Activated CD4-positive, alpha-beta T cell treated with anti-CD3 and anti-CD28 coated beads, Interleukin-2, amount 10 ng/mL, durations not matched to agents 7 days and 5 days (primary cell): ENCODE measurements around the gene TMEM86B. TPM values are rescaled to one million over a fixed set of nuclear protein-coding genes. Genes with fewer than 3 reads are reported as not detected.
"Not testable (repeated sequence)": the region's sequence is repeated elsewhere in the genome, so short reads cannot be mapped to it uniquely, and the experiment has no call there.

Source experiments
- CTCF ChIA-PET: fragments of 350-600 bp; sonication (Branson Sonifier 250); formaldehyde crosslinking; loops from one replicate; lab custom pipeline; 2021; ENCODE audit warnings: antibody characterized with exemption; lab: Charles Lee
- POLR2A ChIA-PET: fragments of 350-600 bp; sonication (Branson Sonifier 250); formaldehyde crosslinking; loops from one replicate; lab custom pipeline; 2021; ENCODE audit warnings: antibody characterized with exemption; lab: Charles Lee
- DNase-seq: peaks from one replicate; pipeline ENCODE4 v3.0.0-alpha.2; 2020
- H3K27ac Mint-ChIP-seq: one replicate; pipeline ENCODE4 v1.8.0; 2021; ENCODE audit warnings: mild to moderate bottlenecking, moderate library complexity, mixed read lengths
- H3K27me3 Mint-ChIP-seq: one replicate; pipeline ENCODE4 v1.8.0; 2021; ENCODE audit warnings: mixed read lengths
- H3K36me3 Mint-ChIP-seq: one replicate; pipeline ENCODE4 v1.8.0; 2021; ENCODE audit warnings: low read depth, mixed read lengths
- H3K4me1 Mint-ChIP-seq: one replicate; pipeline ENCODE4 v1.8.0; 2021; ENCODE audit warnings: mixed read lengths
- H3K4me3 Mint-ChIP-seq: one replicate; pipeline ENCODE4 v1.8.0; 2021; ENCODE audit warnings: mild to moderate bottlenecking, moderate library complexity, mixed read lengths
- H3K9me3 Mint-ChIP-seq: one replicate; pipeline ENCODE4 v1.8.0; 2021; ENCODE audit warnings: mixed read lengths
- total RNA-seq, 2 experiments: library from RNA; stranded (reverse); gene quantifications; one replicate each; pipeline ENCODE4 v1.2.3, GENCODE V29; 2021

Gene TMEM86B
- total RNA-seq, 2 experiments from 2014 or later = 12.7 to 16.7 TPM

- ChIA-PET CTCF (interaction anchor here (0.5 kb wide), 1 partner anchor 212 kb away, joined by 3 read pairs; no protein-coding TSS in a partner anchor), POLR2A (no interaction called here)
- Mint-ChIP-seq H3K27ac (peak overlapping the region; percentile 31), H3K4me1 (no peaks in the 10 kb centered on the region), H3K36me3 (peaks cover 37% of the 10 kb centered on the region), H3K27me3 (no peaks in the 10 kb centered on the region), H3K4me3 (no peak overlapping the region), H3K9me3 (peaks cover 3% of the 10 kb centered on the region)
- no peak for DNase-seq
Measured at GRCh38 chr19:55224038-55224665, 4.4 kb downstream of the TMEM86B start.

- ChIA-PET CTCF (interaction anchor here (0.5 kb wide), 1 partner anchor 213 kb away, joined by 3 read pairs; no protein-coding TSS in a partner anchor), POLR2A (no interaction called here)
- H3K27me3 Mint-ChIP-seq = no peaks in the 10 kb centered on the region
- H3K36me3 Mint-ChIP-seq = peaks cover 34% of the 10 kb centered on the region
- no peak overlapping the region for H3K27ac Mint-ChIP-seq
- no peak for DNase-seq
- H3K4me3 Mint-ChIP-seq = no peak overlapping the region
- H3K9me3 Mint-ChIP-seq = peaks cover 3% of the 10 kb centered on the region
- H3K4me1 Mint-ChIP-seq = no peaks in the 10 kb centered on the region
Measured at GRCh38 chr19:55223291-55224037, 5.1 kb downstream of the TMEM86B start.

GRCh38 chr19:55220525-55220924, 8.0 kb downstream of the TMEM86B start:
- Mint-ChIP-seq H3K27me3 (peaks cover 11% of the 10 kb centered on the region), H3K36me3 (peaks cover 17% of the 10 kb centered on the region), H3K9me3 (peaks cover 6% of the 10 kb centered on the region), H3K4me3 (no peak overlapping the region), H3K27ac (no peak overlapping the region), H3K4me1 (peaks cover 14% of the 10 kb centered on the region)
- ChIA-PET CTCF (interaction anchor here (0.5 to 1.4 kb wide), 2 partner anchors 61 to 1332 kb away, joined by 4 to 5 read pairs; no protein-coding TSS in a partner anchor), POLR2A (no interaction called here)
- DNase-seq = no peak

DNA sequence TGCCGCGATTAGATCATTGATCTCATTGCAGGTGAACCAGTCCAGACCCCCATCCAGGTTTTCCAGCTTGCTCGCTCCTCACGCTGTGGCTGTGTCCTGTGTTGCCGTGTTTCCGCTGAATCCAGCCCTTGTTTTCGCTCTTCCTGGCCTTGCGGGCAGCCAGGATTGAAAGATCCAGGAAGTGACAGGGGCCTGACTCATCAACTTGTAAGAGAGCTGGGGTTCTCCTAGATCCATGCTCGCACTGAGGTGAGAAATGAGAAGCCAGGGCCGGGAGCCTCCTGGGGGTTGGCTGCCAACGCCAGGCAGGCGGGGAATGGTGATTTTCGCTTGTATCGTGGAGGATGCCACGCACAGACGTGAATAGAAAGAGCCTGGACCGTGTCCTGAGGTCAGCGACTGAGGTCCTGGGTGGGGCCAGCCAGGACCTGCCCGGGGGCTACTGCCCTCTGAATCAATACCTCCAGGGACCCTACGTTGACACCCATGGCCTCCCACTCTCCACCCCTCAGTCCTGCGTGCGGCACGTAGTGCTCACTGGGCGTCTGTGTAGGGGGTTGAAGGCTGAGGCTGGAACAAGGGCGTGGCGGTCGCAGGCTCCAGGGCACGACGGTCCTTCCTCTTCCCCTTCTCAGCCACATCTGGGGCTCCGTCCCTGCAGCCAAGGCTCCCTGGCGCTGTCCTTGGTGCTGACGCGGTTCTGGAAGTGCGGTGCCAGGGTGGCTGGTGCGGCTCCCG, 11.9 kb downstream of the TMEM86B start:
- peaks cover 21% of the 10 kb centered on the region for H3K27me3 Mint-ChIP-seq
- POLR2A ChIA-PET = no interaction called here
- peaks cover 18% of the 10 kb centered on the region for H3K9me3 Mint-ChIP-seq
- H3K4me3 Mint-ChIP-seq = peak overlapping the region; percentile 38
- peaks cover 16% of the 10 kb centered on the region for H3K36me3 Mint-ChIP-seq
- CTCF ChIA-PET = interaction anchor here (0.7 to 1.7 kb wide), 2 partner anchors 11 to 56 kb away, joined by 3 read pairs; no protein-coding TSS in a partner anchor
- no peak overlapping the region for H3K27ac Mint-ChIP-seq
- peaks cover 14% of the 10 kb centered on the region for H3K4me1 Mint-ChIP-seq
- peak; percentile 63 for DNase-seq

GRCh38 chr19:55213547-55213946, 15.0 kb downstream of the TMEM86B start:
- peaks cover 14% of the 10 kb centered on the region for H3K4me1 Mint-ChIP-seq

DNA sequence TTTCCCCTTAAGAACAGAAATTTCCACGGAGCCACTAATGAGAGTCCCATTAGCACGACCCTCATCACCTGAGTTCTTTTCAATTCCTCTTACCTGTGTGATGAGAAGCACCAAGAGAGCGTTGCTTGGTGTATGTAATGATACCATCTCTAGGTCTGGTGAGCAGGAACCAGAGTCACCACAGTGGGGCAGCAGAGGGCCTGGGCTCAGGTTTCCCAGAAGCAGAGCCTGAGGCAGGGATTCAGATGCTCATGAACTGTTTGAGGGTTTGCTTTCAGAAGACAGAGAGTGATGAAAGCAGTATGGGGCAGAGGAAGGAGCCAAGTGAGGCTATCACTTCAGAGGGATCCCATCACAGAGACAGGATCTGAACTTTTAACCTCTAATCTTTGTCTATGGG, 16.1 kb downstream of the TMEM86B start:
- Mint-ChIP-seq H3K9me3 (peaks cover 15% of the 10 kb centered on the region), H3K4me3 (no peak overlapping the region), H3K36me3 (peaks cover 3% of the 10 kb centered on the region), H3K4me1 (peaks cover 12% of the 10 kb centered on the region), H3K27me3 (peaks cover 22% of the 10 kb centered on the region), H3K27ac (peak overlapping the region; percentile 33)
- POLR2A ChIA-PET = no interaction called here
- peak; percentile 47 for DNase-seq
- CTCF ChIA-PET = no interaction called here

More at GRCh38 chr19:55213547-55213946, 15.0 kb downstream of the TMEM86B start:
- Mint-ChIP-seq H3K4me3 (no peak overlapping the region), H3K27ac (no peak overlapping the region), H3K36me3 (peaks cover 3% of the 10 kb centered on the region), H3K27me3 (peaks cover 22% of the 10 kb centered on the region), H3K9me3 (peaks cover 15% of the 10 kb centered on the region)
- no peak for DNase-seq
- ChIA-PET POLR2A (interaction anchor here (0.6 kb wide), 1 partner anchor 40 kb away, joined by 4 read pairs; no protein-coding TSS in a partner anchor), CTCF (no interaction called here)

GRCh38 chr19:55209693-55210472, 18.7 kb downstream of the TMEM86B start:
- peaks cover 9% of the 10 kb centered on the region for H3K27me3 Mint-ChIP-seq
- CTCF ChIA-PET = no interaction called here
- H3K27ac Mint-ChIP-seq = no peak overlapping the region
- DNase-seq = no peak
- H3K36me3 Mint-ChIP-seq = peaks cover 3% of the 10 kb centered on the region
- H3K9me3 Mint-ChIP-seq = peaks cover 9% of the 10 kb centered on the region
- H3K4me3 Mint-ChIP-seq = no peak overlapping the region
- POLR2A ChIA-PET = no interaction called here
- H3K4me1 Mint-ChIP-seq = peaks cover 4% of the 10 kb centered on the region

- no peak within 1 kb of the TSS for H3K4me3 Mint-ChIP-seq
- H3K4me1 Mint-ChIP-seq = peaks cover 4% of the 10 kb centered on the region
- POLR2A ChIA-PET = no interaction called here
- peaks cover 8% of the 10 kb centered on the region for H3K27me3 Mint-ChIP-seq
- DNase-seq = no peak
- CTCF ChIA-PET = no interaction called here
- H3K27ac Mint-ChIP-seq = no peak within 1 kb of the TSS
- H3K36me3 Mint-ChIP-seq = peaks cover 3% of the 10 kb centered on the region
- peaks cover 9% of the 10 kb centered on the region for H3K9me3 Mint-ChIP-seq
Measured at GRCh38 chr19:55208880-55209692, 19.5 kb downstream of the TMEM86B start, which contains the start of gene PTPRH. Gene PTPRH (minus strand): TSS chr19:55209501. CDS start chr19:55209433, 68 bp downstream.

GRCh38 chr19:55206664-55207500, 21.7 kb downstream of the TMEM86B start:
- Mint-ChIP-seq H3K27ac (no peak overlapping the region), H3K9me3 (no peaks in the 10 kb centered on the region), H3K27me3 (peaks cover 7% of the 10 kb centered on the region), H3K36me3 (no peaks in the 10 kb centered on the region), H3K4me1 (peaks cover 4% of the 10 kb centered on the region), H3K4me3 (no peak overlapping the region)
- peak; percentile 13 for DNase-seq
- ChIA-PET POLR2A (no interaction called here), CTCF (interaction anchor here (0.8 to 1.3 kb wide), 5 partner anchors 9 to 508 kb away, joined by 3 to 5 read pairs (median 3); no protein-coding TSS in a partner anchor)

- H3K27ac Mint-ChIP-seq, POLR2A ChIA-PET, DNase-seq: not testable (repeated sequence)
Measured at GRCh38 chr19:55202199-55202598, 26.4 kb downstream of the TMEM86B start.

More at GRCh38 chr19:55202199-55202598, 26.4 kb downstream of the TMEM86B start:
- H3K4me3 Mint-ChIP-seq, H3K9me3 Mint-ChIP-seq, H3K27me3 Mint-ChIP-seq, CTCF ChIA-PET, H3K4me1 Mint-ChIP-seq, H3K36me3 Mint-ChIP-seq: not testable (repeated sequence)
